D721Med (cell line): Measurements from ENCODE around the gene PPP1R12A.

Experiments used
- DNase-seq: peaks from one replicate; pipeline ENCODE4 v3.0.0; 2011; ENCODE audit warnings: low spot score; ENCODE audit not compliant: insufficient read length
- FAIRE-seq: peaks from 2 replicates; lab custom pipeline; 2011; peaks lifted over from hg19 to GRCh38; lab: Jason Lieb, UNC
- TF ChIP-seq, protein P1 (sequence below): IDR thresholded peaks from 2 replicates; pipeline ENCODE4 v1.5.1; 2012; ENCODE audit warnings: mild to moderate bottlenecking, control low read depth; ENCODE audit not compliant: insufficient read depth; ENCODE audit errors: missing control alignments

The PPP1R12A gene

DNA sequence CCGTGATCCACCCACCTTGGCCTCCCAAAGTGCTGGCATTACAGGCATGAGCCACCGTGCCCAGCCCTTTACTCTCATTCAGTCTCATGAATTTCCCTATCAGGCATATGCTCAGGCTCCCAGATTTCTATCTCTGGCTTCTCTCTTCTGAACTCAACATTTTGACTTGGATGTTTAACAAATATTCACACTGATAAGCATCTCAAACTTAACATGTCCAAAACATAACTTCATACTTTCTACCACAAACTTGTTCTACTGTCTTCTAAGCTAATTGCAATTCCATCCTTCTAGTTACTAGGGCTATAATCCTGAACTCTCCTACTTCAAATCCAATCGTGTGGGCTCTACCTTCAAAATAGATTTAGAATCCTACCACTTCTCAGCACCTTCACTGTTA lies 170.3 kb downstream of the PPP1R12A start:
- DNase-seq (no peak), FAIRE-seq (no peak)
- TF ChIP-seq, protein P1, sequence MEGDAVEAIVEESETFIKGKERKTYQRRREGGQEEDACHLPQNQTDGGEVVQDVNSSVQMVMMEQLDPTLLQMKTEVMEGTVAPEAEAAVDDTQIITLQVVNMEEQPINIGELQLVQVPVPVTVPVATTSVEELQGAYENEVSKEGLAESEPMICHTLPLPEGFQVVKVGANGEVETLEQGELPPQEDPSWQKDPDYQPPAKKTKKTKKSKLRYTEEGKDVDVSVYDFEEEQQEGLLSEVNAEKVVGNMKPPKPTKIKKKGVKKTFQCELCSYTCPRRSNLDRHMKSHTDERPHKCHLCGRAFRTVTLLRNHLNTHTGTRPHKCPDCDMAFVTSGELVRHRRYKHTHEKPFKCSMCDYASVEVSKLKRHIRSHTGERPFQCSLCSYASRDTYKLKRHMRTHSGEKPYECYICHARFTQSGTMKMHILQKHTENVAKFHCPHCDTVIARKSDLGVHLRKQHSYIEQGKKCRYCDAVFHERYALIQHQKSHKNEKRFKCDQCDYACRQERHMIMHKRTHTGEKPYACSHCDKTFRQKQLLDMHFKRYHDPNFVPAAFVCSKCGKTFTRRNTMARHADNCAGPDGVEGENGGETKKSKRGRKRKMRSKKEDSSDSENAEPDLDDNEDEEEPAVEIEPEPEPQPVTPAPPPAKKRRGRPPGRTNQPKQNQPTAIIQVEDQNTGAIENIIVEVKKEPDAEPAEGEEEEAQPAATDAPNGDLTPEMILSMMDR = no peak

DNA sequence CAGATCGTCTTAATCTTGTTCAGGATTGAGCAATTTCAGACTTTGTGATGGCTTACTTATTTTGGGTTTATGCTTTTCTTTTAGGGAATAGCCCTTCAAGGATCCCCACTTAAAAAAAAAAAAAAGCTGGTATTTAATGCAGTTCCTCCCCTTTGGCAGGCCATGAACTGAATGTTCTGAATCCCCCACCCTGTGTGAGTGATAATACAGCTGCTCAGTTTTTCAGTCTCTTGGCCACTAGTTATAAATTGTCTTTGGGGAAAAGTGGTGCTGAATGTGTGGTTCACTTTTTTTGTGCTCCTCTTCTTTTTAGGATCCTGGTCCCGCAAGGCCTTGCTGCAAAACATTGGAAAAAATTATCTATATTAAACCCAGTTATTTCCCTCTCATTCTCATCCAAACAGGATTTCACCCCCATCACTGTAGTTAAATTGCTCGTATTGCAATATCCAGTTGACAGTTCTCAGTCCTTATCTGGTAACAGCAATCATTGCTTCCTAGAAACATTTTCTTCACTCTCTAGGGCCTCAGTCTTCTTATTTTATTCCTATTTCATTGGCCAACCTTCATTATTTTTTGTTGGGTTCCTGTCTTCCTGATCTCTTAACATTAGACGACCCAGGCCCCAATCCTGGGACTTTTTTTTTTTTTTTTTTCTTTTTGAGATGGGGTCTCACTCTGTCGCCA lies 171.0 kb downstream of the PPP1R12A start:
- no peak for FAIRE-seq
- no peak for DNase-seq
- TF ChIP-seq, protein P1 = no peak

DNA sequence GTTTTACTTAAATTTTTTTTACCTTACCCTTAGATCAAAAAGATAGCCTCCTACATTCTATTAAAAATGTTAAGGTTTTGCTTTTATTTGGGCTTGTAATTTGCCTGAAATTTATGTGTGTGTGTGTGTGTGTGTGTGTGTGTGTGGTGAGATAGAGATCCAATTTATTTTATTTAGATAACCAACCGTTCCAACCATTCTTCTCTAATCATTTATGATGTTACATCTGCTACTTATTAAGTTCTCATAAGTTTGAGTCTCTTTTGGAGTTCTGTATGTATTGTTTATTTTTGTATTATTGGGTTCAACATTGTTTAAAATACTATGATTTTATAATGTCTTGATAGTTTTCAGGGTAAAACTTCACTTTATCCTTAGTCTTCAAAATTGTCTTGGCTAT lies 173.6 kb downstream of the PPP1R12A start:
- TF ChIP-seq, protein P1 = no peak
- DNase-seq = no peak
- FAIRE-seq = no peak

DNA sequence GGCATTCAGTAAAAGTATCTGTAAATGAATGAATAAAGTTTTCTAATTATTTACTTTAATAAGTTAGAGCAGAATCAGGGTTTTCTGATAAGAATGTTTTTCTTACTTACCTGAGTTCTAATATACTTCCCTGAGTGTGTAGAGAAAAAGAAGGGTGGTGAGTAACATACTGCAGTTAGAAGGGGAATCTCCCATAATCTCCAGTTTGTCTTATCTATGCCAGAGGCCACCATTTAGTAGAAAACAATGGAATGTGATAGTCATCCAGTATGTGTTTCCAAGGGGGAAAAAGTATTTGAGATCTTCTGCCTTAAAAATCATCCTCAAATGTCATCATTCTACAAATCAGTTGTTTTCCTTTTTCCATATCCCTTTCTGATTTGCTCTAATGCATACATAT lies 187.6 kb downstream of the PPP1R12A start:
- DNase-seq = no peak
- FAIRE-seq = no peak
- TF ChIP-seq, protein P1 = no peak

DNA sequence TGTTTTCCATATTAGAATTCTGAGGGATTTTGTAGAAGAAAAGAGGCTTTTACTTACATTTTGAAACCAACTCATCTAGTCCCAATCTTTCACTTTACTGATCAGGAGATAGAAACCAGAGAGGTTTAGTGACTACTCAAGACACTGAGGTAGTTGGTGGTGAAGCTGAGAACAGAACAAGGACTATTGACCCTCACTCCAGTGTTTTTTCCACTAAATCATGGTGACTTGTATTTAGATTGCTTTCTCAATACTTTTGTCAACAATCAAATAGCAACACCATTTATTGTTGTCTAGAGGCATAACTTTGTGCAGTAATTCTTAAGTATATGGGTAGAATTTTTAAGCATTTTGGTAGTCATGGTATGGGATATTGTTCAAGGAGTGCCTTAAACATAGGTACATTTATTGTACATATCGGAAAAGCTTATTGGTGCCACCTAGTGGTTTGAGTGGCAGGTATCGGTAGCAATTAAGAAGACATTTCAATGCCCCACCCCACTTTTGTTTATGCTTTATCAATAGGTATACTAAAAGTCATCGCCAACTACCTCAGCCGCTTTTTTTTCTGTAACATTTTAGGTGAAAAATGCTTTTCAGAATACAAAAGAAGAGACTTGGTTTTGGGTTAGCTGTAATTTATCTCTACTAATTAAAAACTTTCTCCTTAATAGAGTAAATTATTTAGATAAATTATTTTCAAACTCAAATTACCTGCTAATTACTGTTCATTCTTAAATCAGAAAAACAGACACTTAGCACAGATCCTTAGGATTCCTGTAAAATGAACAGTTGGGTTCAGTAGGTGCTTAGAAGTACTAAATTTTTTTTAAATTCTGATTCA lies 196.8 kb downstream of the PPP1R12A start:
- TF ChIP-seq, protein P1 = peak; percentile 75
- FAIRE-seq = peak; percentile 72

DNA sequence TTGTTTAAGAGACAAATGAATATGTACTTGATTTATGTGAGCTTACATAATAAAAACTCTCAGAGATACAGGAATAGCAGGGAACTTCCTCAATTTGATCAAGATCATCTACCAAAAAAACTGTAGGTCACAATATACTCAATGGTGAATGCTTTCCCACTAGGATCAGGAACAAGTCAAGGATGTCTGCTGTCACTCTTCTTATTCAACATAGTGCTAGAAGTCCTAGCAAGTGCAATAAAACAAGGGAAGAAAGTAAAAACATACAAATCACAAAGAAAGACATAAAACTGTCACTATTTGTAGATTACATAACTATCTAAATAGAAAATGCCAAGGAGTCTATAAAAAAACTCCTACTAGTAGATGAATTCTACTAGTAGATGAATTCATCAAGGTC lies 202.3 kb downstream of the PPP1R12A start:
- no peak for FAIRE-seq
- TF ChIP-seq, protein P1 = no peak

More for the DNA sequence above, 196.8 kb downstream of the PPP1R12A start:
- DNase-seq = no peak

More for the DNA sequence above, 202.3 kb downstream of the PPP1R12A start:
- DNase-seq = no peak
